Fibroblast of lung (primary cell): ENCODE data around the gene AFP.

Experiments used
- CTCF ChIP-seq, 2 donors: IDR thresholded peaks in 1 of 2; conservative IDR thresholded peaks in 1 of 2; 1 replicate in 1 of 2; 2 replicates in 1 of 2; pipeline ENCODE4 v1.5.1; 2011 to 2012; ENCODE audit warnings: low read length in 2 of 2, control low read depth in 1 of 2, inconsistent platforms in 1 of 2, low read depth in 1 of 2, mild to moderate bottlenecking in 1 of 2
- EZH2 ChIP-seq: IDR thresholded peaks from 2 replicates; pipeline ENCODE4 v1.5.1; 2012; ENCODE audit warnings: low read length, control low read depth, mild to moderate bottlenecking; ENCODE audit errors: missing control alignments

- no peak for TF ChIP-seq CTCF (conservative IDR thresholded peaks at IDR 0.05 in 1 of 2, IDR thresholded peaks at IDR 0.05 in 1 of 2; ENCODE audit: low read depth in 1 of 2, low read length in 2 of 2)
- no peak for TF ChIP-seq EZH2
Measured at GRCh38 chr4:73411731-73412414, 24.1 kb upstream of the AFP start.
